Fibroblast of the aortic adventitia (primary cell): Measurements from ENCODE around the gene TUBA3D. TPM values are rescaled to one million over a fixed set of nuclear protein-coding genes. Genes with fewer than 3 reads are reported as not detected.
"Not testable (repeated sequence)": the region's sequence is repeated elsewhere in the genome, so short reads cannot be mapped to it uniquely, and the experiment has no call there.

Experiments
- DNase-seq: peaks from one replicate; pipeline ENCODE4 v3.0.0-alpha.2; 2010; ENCODE audit warnings: low read depth
- H3K4me3 ChIP-seq: 2 replicates; pipeline ENCODE4 v1.5.1; 2011; ENCODE audit warnings: low read depth, mild to moderate bottlenecking, control low read depth, low read length, moderate library complexity
- CTCF ChIP-seq: IDR thresholded peaks from 2 replicates; pipeline ENCODE4 v1.5.1; 2011; ENCODE audit warnings: mild to moderate bottlenecking, low read length, control low read depth, inconsistent platforms; ENCODE audit not compliant: insufficient read depth
- total RNA-seq: library from RNA; depleted of rRNA; stranded (reverse); fragments of >200 nt; gene quantifications from 2 replicates; pipeline ENCODE4 v1.2.3, GENCODE V29; 2012; ENCODE audit warnings: low replicate concordance

Gene TUBA3D
- total RNA-seq, 1 donor, result not detected

GRCh38 chr2:131492418-131493198 lies 16.7 kb downstream of the TUBA3D start:
- peak; percentile 92 for DNase-seq
- TF ChIP-seq CTCF, result peak; percentile 81
- peak overlapping the region; percentile 84 for H3K4me3 ChIP-seq

DNA sequence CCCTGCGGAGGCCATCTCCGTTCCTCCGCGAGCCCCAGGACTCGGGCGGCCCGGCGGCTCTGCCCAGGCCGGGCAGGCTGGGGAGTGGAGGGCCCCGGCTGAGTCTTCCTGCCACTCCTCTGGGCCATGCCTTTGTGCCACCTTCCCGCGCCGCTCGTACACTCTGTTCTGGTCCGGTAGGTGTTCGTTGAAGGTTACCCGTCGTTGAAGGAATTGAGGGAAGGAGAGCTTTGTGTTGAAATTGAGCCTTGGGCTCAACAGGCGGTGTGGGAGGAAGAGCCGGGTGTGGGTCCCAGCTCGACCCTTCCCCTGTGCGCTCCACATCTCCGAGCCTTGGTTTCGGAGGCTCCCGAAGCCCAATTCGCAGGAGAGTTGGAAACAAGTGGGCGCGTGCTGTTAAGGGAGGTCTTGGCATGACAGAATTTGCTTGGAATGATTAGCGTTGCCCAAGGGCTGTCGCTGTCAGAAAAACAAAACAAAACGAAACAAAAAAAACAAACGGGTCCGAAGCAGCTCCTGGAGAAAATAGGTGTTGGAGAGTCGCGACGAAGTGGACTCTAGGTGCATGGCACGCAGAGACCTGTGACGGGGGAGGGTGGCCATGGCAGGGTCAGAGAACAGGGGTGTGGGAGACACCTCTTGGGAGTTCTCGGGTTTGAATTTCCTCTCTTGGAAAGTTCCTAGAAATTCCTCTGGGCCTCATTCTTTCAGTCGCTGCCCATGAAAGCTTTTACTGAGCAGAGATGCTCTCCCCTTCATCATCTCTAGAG lies 17.5 kb downstream of the TUBA3D start:
- no peak for TF ChIP-seq CTCF
- peak; percentile 14 for DNase-seq
- peak overlapping the region; percentile 84 for H3K4me3 ChIP-seq

GRCh38 chr2:131495506-131495905 lies 19.6 kb downstream of the TUBA3D start:
- not testable (repeated sequence) for DNase-seq

DNA sequence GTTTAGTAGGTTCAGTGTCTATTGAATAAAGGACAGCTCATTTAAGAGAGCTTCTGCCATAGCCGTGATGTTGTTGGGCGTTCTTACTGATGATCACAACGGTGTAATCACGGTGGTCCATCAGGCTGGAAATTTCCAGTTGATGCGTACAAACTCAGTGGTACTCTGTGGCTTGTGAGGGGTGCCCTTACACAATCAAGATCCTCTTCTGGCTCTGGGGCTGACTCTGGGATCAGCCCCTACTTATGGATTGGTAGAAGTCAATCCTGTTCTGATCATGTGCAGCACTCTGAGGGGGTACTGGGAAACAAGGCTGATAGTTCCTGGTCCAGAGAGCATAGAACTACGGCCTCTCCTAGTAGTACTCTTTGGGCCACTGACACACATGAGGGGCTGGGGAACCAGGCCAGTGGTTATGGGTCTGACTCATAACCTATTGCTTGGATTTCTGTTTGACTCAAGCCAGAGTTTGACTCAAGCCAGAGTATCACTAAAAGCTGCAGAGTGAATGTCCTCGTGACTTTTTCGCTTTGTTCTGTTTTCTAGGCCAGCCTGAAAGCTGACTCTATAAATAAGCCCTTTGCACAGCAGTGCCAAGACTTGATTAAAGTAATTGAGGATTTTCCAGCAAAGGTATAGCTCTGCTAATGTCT lies 22.5 kb downstream of the TUBA3D start:
- peak; percentile 85 for DNase-seq
- not testable (repeated sequence) for H3K4me3 ChIP-seq

More at GRCh38 chr2:131495506-131495905, 19.6 kb downstream of the TUBA3D start:
- H3K4me3 ChIP-seq, result not testable (repeated sequence)

DNA sequence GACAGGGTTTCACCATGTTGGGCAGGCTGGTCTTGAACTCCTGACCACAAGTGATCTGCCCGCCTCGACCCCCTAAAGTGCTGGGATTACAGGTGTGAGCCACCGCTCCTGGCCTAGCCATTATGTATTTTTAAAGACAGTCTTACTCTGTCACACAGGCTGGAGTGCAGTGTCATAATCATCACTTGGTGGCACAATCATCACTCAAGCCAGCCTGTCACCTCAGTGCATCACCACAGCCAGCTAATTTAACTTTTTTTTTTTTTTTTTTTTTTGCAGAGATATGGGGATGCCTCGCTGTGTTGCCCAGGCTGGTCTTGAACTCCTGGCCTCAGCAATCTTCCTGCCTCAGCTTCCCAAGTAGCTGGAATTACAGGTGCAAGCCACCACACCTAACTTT lies 27.7 kb downstream of the TUBA3D start:
- not testable (repeated sequence) for DNase-seq

DNA sequence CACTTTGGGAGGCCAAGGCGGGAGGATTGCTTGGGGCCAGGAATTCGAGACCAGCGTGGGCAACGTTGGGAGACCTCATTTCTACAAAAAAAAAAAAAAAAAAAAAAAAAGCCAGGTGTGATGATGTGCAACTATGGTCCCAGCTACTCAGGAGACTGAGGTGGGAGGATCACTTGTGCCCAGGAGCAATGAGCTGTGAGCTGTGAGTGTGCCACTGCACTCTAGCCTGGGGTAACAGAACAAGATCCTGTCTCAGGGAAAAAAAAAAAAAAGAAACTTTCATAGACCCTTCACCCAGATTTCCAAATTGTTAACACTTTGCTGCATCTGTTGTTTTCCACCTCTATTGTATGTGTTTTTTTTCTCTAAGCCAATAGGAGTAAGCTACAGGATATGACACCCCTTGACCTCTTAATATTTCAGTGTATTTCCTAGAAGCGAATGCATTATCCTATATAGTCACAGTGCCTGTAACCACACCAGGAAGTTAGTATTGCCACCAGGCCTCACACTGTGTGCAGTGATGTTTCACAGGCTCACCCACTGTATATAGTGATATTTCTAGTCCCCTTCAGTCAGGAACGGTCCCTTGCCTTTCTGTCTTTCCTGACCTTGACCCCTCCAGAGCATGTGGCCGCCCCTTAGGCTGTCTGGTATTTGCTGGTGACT lies 28.3 kb downstream of the TUBA3D start:
- H3K4me3 ChIP-seq, DNase-seq: not testable (repeated sequence)

More for the DNA sequence above, 27.7 kb downstream of the TUBA3D start:
- not testable (repeated sequence) for H3K4me3 ChIP-seq

DNA sequence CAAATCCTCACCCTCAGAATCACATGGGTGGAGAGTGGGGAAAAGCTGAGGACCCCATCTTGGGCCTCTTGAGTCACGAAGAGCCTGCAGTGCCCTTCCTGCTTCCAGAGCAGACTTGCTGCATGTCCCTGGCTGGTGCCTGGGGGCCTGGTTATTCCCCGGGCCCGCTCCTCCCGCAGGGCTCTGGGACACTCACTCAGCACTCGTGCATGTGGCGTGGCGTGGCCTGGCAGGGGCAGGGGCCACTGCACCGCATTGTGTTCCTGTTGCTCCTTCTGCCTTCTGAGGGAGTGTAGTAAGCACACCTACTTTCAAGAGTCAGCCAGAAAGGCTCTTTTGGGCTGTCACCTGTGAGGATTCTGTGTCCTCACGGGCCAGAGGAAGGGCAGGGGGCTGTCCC lies 33.7 kb downstream of the TUBA3D start:
- no peak for TF ChIP-seq CTCF
- no peak for DNase-seq
- no peak overlapping the region for H3K4me3 ChIP-seq

GRCh38 chr2:131511291-131511968 lies 35.5 kb downstream of the TUBA3D start:
- not testable (repeated sequence) for DNase-seq, H3K4me3 ChIP-seq

GRCh38 chr2:131511969-131512870 lies 36.3 kb downstream of the TUBA3D start:
- not testable (repeated sequence) for H3K4me3 ChIP-seq, DNase-seq

GRCh38 chr2:131514408-131515166 lies 38.7 kb downstream of the TUBA3D start:
- not testable (repeated sequence) for DNase-seq, H3K4me3 ChIP-seq

DNA sequence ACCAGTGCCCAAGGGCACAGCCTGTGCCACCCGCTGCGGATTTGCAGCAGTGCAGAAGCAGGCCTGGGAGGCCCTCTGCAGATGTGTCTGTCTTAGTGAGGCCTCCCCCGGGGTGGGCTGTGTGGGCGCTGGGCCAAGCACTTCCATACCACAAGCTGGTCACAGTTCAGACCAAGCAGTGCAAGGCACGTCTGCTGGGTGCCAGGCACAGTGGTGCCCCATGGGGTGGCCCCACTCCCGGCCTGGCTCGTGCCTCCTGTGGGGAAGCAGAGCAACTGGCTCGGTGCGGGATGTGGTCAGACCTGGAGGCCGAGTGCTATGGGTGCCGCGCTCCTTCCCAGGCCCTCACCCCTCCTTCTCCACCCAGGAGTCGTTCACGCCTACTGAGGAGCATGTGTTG lies 39.3 kb downstream of the TUBA3D start:
- DNase-seq, H3K4me3 ChIP-seq: not testable (repeated sequence)
